Measurements from ENCODE around the gene EPOP.
"Not testable (repeated sequence)": the region's sequence is repeated elsewhere in the genome, so short reads cannot be mapped to it uniquely, and the experiment has no call there.

EPOP gene

GRCh38 chr17:38653230-38653629 lies 21.5 kb downstream of the EPOP start:
- no peak for DNase-seq (ENCODE audit: low read depth in 2 of 2)

GRCh38 chr17:38650653-38651173 lies 24.0 kb downstream of the EPOP start:
- DNase-seq (ENCODE audit: low read depth in 2 of 2) = not testable (repeated sequence)

- DNase-seq (ENCODE audit: low read depth in 2 of 2) = no peak
Measured at GRCh38 chr17:38637951-38638350, 36.8 kb downstream of the EPOP start.

GRCh38 chr17:38636054-38636453 lies 38.7 kb downstream of the EPOP start:
- no peak for DNase-seq (ENCODE audit: low read depth in 2 of 2)

GRCh38 chr17:38632334-38632733 lies 42.4 kb downstream of the EPOP start:
- DNase-seq (ENCODE audit: low read depth in 2 of 2) = no peak

GRCh38 chr17:38628441-38628840 lies 46.3 kb downstream of the EPOP start:
- DNase-seq (ENCODE audit: low read depth in 2 of 2) = no peak

GRCh38 chr17:38627957-38628356 lies 46.8 kb downstream of the EPOP start:
- DNase-seq (ENCODE audit: low read depth in 2 of 2) = no peak

GRCh38 chr17:38626606-38627226 lies 48.0 kb downstream of the EPOP start:
- not testable (repeated sequence) for DNase-seq (ENCODE audit: low read depth in 2 of 2)

GRCh38 chr17:38625482-38625881 lies 49.3 kb downstream of the EPOP start:
- no peak for DNase-seq (ENCODE audit: low read depth in 2 of 2)

- not testable (repeated sequence) for DNase-seq (ENCODE audit: low read depth in 2 of 2)
Measured at GRCh38 chr17:38624782-38625355, 49.9 kb downstream of the EPOP start.

Measured in fibroblast of skin of left biceps (primary cell).